GM12891 (cell line): ENCODE measurements around the gene SLC6A8.

Experiments used
- POLR2A ChIP-seq: IDR thresholded peaks from 2 replicates; pipeline ENCODE4 v1.6.1; 2011; ENCODE audit warnings: low read depth, low read length, control low read depth
- POLR2AphosphoS5 ChIP-seq: IDR thresholded peaks from 2 replicates; pipeline ENCODE4 v1.6.1; 2011; ENCODE audit warnings: low read depth, low read length, control low read depth
- SPI1 ChIP-seq: IDR thresholded peaks from 2 replicates; pipeline ENCODE4 v1.6.1; 2011; ENCODE audit warnings: low read depth, low read length, control low read depth
- TAF1 ChIP-seq: IDR thresholded peaks from 2 replicates; pipeline ENCODE4 v1.6.1; 2011; ENCODE audit warnings: low read depth, low read length, control low read depth

GRCh38 chrX:153653556-153653955 lies 34.2 kb upstream of the SLC6A8 start:
- TF ChIP-seq POLR2AphosphoS5 (no peak), POLR2A (no peak), SPI1 (no peak), TAF1 (no peak)
